K562 (cell line): ENCODE data around the gene TXN2. TPM values are rescaled to one million over a fixed set of nuclear protein-coding genes. Genes with fewer than 3 reads are reported as not detected.

Experiments
- BCOR ChIP-seq: fragments of 450-650 bp; IDR thresholded peaks from 2 replicates; pipeline ENCODE4 v1.6.1; 2016
- CHD2 ChIP-seq: IDR thresholded peaks from 2 replicates; pipeline ENCODE4 v1.6.1; 2011; ENCODE audit warnings: low read depth, low read length
- GATAD2A ChIP-seq: fragments of 450-650 bp; IDR thresholded peaks from 2 replicates; pipeline ENCODE4 v1.6.1; 2017
- MAFK ChIP-seq: IDR thresholded peaks from 2 replicates; pipeline ENCODE4 v1.6.1; 2011; ENCODE audit warnings: low read length, improper control_type of control experiment
- ZNF146 ChIP-seq: IDR thresholded peaks from one replicate; pipeline ENCODE4 v1.6.1; 2018; ENCODE audit warnings: missing compliant biosample characterization; ENCODE audit not compliant: unreplicated experiment
- ZNF274 ChIP-seq: IDR thresholded peaks from 2 replicates; pipeline ENCODE4 v1.6.1; 2011; ENCODE audit warnings: low read depth, mild to moderate bottlenecking, low read length, moderate library complexity, borderline replicate concordance
- polyA plus RNA-seq, 8 experiments: library from polyadenylated mRNA; depleted of rRNA in 4 of 8; stranded (reverse) in 5 of 8; unstranded in 3 of 8; fragments of >200 nt; fragmentation: Nextera tagmentation in 2 of 8; fragmentation: Illumina TruSeq in 1 of 8; extraction: Ambion mirVana in 2 of 8; extraction: Trizol in 1 of 8; gene quantifications; 2 replicates each; pipeline versions ENCODE4 v1.2.1 to v1.2.3, GENCODE V29; 2011 to 2014; ENCODE audit warnings: inconsistent platforms in 1 of 8, missing spikeins in 1 of 8
- total RNA-seq, 7 experiments: library from RNA; depleted of rRNA in 6 of 7; stranded (reverse); fragments of >200 nt in 6 of 7; fragmentation: Illumina TruSeq in 2 of 7; extraction: Trizol in 2 of 7; gene quantifications; 2 replicates each; pipeline versions ENCODE4 v1.2.1 to v1.2.3, GENCODE V29; 2011 to 2021; ENCODE audit warnings: low replicate concordance in 1 of 7
- TF ChIP-seq, protein P1 (sequence below): fragments of 250-450 bp; sonication (Bioruptor Pico); IDR thresholded peaks from 2 replicates; pipeline ENCODE4 v1.5.0; 2021; ENCODE audit warnings: mild to moderate bottlenecking, moderate library complexity
- TF ChIP-seq, protein P2 (sequence below): sonication (generic); formaldehyde crosslinking; IDR thresholded peaks from 2 replicates; pipeline ENCODE4 v1.9.0; 2022; ENCODE audit warnings: mild to moderate bottlenecking, missing genetic modification reagents
- TF ChIP-seq, protein P3 (sequence below): fragments of 250-450 bp; sonication (Bioruptor Pico); IDR thresholded peaks from 2 replicates; pipeline ENCODE4 v1.8.0; 2022; ENCODE audit warnings: moderate library complexity, mild to moderate bottlenecking, inconsistent platforms
- TF ChIP-seq, protein P4 (sequence below), 2 experiments: fragments of 200-800 bp in 1 of 2; sonication (Bioruptor generic) in 1 of 2; sonication (generic) in 1 of 2; formaldehyde crosslinking in 1 of 2; IDR thresholded peaks in 1 of 2; conservative IDR thresholded peaks in 1 of 2; 2 replicates each; pipeline versions ENCODE4 v1.5.0 to v1.6.1; 2016 to 2020; ENCODE audit warnings: missing compliant biosample characterization in 1 of 2, missing genetic modification characterization in 1 of 2, missing genetic modification reagents in 1 of 2
- TF ChIP-seq, protein P5 (sequence below): fragments of 200-400 bp; formaldehyde crosslinking; IDR thresholded peaks from 2 replicates; pipeline ENCODE4 v1.6.1; 2017; ENCODE audit warnings: mild to moderate bottlenecking, low read depth, low read length, moderate library complexity
- TF ChIP-seq, protein P6 (sequence below): sonication (generic); formaldehyde crosslinking; IDR thresholded peaks from 2 replicates; pipeline ENCODE4 v1.8.0; 2022; ENCODE audit warnings: missing genetic modification reagents, mild to moderate bottlenecking, borderline replicate concordance
- TF ChIP-seq, protein P7 (sequence below): sonication (generic); formaldehyde crosslinking; IDR thresholded peaks from 2 replicates; pipeline ENCODE4 v1.4.0; 2020; ENCODE audit warnings: mild to moderate bottlenecking, missing genetic modification reagents

Gene TXN2
- total and polyA plus RNA-seq, 9 of the 15 experiments (the other 6 are each of a cell fraction or from before 2014, with no cell fraction given) = 48.5 to 399 (median 118) TPM

DNA sequence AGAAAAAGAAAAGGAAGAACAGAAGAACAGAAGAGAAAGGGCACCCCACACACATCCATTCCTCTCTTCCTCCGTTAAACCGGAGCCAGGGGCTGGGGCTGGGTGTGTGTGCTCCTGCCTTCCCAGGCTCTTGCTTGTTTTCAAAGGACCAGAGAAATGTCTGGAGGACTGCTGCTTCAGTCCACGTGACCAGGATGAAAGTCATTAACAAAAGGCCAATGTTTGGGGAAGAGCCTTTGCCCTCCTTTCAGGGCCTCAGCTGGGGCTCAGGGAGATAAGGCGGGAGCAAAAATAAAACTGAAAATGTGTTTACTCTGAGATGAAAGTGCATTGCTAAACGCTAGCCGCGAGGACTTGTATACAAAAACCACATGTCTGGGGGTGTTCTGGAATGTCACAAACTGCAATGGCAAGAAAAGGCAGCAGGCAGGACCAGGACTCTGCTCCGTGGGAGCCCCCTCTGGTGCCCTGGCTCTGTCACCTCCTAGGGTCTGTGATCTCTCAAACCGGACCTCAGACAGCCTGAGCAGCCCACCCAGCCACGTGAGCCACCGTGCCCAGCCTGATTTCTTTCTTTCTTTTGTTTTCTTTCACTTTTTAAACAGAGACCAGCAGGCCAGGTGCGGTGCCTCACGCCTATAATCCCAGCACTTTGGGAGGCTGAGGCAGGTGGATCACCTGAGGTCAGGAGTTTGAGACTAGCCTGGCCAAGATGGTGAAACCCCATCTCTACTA is 62.1 kb downstream of the TXN2 start (continued):
- TF ChIP-seq, protein P1, sequence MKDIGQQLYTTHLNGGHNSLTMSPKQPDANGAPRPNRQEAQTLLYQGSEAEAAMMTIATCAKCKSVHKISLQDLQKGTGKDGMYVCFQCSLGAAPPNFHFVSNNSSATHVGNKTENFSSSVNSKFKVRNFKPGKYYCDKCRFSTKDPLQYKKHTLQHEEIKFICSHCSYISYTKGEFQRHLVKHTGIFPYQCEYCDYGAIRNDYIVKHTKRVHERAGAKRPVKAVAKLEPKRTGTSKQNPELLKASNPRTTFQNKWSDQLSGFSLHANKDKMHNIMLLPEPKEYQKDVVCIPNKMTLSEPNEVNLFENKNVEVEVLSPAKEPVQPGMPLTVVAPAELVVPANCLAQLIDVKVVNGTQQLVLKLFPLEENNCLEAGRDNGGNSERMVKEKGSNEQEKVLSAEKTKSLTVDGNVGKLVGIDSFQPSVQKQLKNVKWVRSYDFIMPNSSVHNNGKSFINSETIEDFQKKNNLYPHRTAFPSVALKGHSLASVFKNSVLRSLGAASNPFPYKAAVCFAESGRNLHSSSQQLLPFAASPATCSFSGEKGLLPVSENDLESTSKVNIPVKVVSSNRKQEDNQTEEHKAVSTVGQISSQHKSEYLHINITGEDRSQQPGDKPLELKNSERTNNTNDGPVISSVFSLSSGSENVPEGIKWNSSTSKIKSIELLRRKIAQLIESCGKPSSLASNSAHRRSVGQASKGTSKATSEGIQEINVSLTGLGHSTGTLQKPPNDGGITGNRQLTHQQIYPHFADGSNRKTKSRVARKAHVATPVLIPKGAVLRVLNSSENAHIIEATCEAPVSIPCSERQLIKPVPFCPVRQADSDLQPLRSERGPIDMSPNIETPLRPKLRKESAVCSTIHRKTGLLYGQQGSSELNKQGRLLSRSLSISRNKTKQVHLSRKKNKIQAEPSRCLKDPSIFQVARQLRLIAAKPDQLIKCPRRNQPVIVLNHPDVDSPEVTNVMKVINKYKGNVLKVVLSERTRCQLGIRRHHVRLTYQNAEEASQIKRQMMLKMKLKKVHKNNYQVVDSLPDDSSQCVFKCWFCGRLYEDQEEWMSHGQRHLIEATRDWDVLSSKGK (CRISPR knock-in tag) = no peak
- TF ChIP-seq, protein P2, sequence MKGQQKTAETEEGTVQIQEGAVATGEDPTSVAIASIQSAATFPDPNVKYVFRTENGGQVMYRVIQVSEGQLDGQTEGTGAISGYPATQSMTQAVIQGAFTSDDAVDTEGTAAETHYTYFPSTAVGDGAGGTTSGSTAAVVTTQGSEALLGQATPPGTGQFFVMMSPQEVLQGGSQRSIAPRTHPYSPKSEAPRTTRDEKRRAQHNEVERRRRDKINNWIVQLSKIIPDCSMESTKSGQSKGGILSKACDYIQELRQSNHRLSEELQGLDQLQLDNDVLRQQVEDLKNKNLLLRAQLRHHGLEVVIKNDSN (CRISPR knock-in tag) = peak; percentile 73
- TF ChIP-seq, protein P3, sequence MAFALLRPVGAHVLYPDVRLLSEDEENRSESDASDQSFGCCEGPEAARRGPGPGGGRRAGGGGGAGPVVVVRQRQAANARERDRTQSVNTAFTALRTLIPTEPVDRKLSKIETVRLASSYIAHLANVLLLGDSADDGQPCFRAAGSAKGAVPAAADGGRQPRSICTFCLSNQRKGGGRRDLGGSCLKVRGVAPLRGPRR (CRISPR knock-in tag) = no peak
- TF ChIP-seq GATAD2A = no peak
- TF ChIP-seq, protein P4, sequence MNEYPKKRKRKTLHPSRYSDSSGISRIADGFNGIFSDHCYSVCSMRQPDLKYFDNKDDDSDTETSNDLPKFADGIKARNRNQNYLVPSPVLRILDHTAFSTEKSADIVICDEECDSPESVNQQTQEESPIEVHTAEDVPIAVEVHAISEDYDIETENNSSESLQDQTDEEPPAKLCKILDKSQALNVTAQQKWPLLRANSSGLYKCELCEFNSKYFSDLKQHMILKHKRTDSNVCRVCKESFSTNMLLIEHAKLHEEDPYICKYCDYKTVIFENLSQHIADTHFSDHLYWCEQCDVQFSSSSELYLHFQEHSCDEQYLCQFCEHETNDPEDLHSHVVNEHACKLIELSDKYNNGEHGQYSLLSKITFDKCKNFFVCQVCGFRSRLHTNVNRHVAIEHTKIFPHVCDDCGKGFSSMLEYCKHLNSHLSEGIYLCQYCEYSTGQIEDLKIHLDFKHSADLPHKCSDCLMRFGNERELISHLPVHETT (CRISPR knock-in tag; conservative IDR thresholded peaks at IDR 0.05 in 1 of 2, IDR thresholded peaks at IDR 0.05 in 1 of 2) = no peak
- TF ChIP-seq, protein P5, sequence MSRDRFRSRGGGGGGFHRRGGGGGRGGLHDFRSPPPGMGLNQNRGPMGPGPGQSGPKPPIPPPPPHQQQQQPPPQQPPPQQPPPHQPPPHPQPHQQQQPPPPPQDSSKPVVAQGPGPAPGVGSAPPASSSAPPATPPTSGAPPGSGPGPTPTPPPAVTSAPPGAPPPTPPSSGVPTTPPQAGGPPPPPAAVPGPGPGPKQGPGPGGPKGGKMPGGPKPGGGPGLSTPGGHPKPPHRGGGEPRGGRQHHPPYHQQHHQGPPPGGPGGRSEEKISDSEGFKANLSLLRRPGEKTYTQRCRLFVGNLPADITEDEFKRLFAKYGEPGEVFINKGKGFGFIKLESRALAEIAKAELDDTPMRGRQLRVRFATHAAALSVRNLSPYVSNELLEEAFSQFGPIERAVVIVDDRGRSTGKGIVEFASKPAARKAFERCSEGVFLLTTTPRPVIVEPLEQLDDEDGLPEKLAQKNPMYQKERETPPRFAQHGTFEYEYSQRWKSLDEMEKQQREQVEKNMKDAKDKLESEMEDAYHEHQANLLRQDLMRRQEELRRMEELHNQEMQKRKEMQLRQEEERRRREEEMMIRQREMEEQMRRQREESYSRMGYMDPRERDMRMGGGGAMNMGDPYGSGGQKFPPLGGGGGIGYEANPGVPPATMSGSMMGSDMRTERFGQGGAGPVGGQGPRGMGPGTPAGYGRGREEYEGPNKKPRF = no peak
- TF ChIP-seq MAFK = no peak
- TF ChIP-seq CHD2 = no peak
- no peak for TF ChIP-seq ZNF274
- TF ChIP-seq, protein P6, sequence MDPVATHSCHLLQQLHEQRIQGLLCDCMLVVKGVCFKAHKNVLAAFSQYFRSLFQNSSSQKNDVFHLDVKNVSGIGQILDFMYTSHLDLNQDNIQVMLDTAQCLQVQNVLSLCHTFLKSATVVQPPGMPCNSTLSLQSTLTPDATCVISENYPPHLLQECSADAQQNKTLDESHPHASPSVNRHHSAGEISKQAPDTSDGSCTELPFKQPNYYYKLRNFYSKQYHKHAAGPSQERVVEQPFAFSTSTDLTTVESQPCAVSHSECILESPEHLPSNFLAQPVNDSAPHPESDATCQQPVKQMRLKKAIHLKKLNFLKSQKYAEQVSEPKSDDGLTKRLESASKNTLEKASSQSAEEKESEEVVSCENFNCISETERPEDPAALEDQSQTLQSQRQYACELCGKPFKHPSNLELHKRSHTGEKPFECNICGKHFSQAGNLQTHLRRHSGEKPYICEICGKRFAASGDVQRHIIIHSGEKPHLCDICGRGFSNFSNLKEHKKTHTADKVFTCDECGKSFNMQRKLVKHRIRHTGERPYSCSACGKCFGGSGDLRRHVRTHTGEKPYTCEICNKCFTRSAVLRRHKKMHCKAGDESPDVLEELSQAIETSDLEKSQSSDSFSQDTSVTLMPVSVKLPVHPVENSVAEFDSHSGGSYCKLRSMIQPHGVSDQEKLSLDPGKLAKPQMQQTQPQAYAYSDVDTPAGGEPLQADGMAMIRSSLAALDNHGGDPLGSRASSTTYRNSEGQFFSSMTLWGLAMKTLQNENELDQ (CRISPR knock-in tag) = no peak
- no peak for TF ChIP-seq BCOR
- no peak for TF ChIP-seq ZNF146
- TF ChIP-seq, protein P7, sequence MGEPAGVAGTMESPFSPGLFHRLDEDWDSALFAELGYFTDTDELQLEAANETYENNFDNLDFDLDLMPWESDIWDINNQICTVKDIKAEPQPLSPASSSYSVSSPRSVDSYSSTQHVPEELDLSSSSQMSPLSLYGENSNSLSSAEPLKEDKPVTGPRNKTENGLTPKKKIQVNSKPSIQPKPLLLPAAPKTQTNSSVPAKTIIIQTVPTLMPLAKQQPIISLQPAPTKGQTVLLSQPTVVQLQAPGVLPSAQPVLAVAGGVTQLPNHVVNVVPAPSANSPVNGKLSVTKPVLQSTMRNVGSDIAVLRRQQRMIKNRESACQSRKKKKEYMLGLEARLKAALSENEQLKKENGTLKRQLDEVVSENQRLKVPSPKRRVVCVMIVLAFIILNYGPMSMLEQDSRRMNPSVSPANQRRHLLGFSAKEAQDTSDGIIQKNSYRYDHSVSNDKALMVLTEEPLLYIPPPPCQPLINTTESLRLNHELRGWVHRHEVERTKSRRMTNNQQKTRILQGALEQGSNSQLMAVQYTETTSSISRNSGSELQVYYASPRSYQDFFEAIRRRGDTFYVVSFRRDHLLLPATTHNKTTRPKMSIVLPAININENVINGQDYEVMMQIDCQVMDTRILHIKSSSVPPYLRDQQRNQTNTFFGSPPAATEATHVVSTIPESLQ (CRISPR knock-in tag) = no peak
